Measurements from ENCODE around the gene C12orf75. TPM values are rescaled to one million over a fixed set of nuclear protein-coding genes. Genes with fewer than 3 reads are reported as not detected.

Gene C12orf75
- 10 to 100 TPM; 43.7 to 57.0 TPM for total RNA-seq
- 43.2 TPM for polyA plus RNA-seq (2013, experiment 1 of 2)
- 43.9 TPM for polyA plus RNA-seq (2013, experiment 2 of 2)
- long read RNA-seq, experiment 1, transcript C12orf75-201 (6 exons, 1,366 nt): major isoform, 29 of 42 reads
- long read RNA-seq, experiment 1, partial matches to known transcripts: 1 of 42 reads
- long read RNA-seq, experiment 1, other reads (novel, unspliced or antisense): 12 of 42 reads
- long read RNA-seq, experiment 2, transcript C12orf75-201 (6 exons, 1,366 nt): major isoform, 73 of 79 reads
- long read RNA-seq, experiment 2, partial matches to known transcripts: 2 of 79 reads
- long read RNA-seq, experiment 2, other reads (novel, unspliced or antisense): 1 of 79 reads
- long read RNA-seq, experiment 3, transcript C12orf75-201 (6 exons, 1,366 nt): major isoform, 15 of 17 reads
- long read RNA-seq, experiment 3, partial matches to known transcripts: 0 of 17 reads
- long read RNA-seq, experiment 3, other reads (novel, unspliced or antisense): 2 of 17 reads
- long read RNA-seq, experiment 4, partial matches to known transcripts: 0 of 1 reads
- long read RNA-seq, experiment 4, other reads (novel, unspliced or antisense): 1 of 1 reads

GRCh38 chr12:105330283-105330930 is at the start of gene C12orf75:
Gene C12orf75 (plus strand): TSS chr12:105330691. CDS start chr12:105330892, 201 bp downstream.
- H3K4me3 Mint-ChIP-seq: peak within 1 kb of the TSS; percentile 64
- peak; percentile 97 for DNase-seq
- peaks cover 16% of the 10 kb centered on the region for H3K4me1 Mint-ChIP-seq
- Histone ChIP-seq H3K9me3 (ENCODE audit: control insufficient read depth, low read length) (no peaks in the 10 kb centered on the region), H3K36me3 (ENCODE audit: control insufficient read depth, insufficient read depth, low read length) (no peaks in the 10 kb centered on the region), H3K27ac (ENCODE audit: low read depth, low read length) (no peak within 1 kb of the TSS), H3K27me3 (ENCODE audit: control insufficient read depth, insufficient read depth, low read length, poor library complexity, severe bottlenecking) (peaks cover 14% of the 10 kb centered on the region), H3K4me3 (ENCODE audit: low read length) (peak within 1 kb of the TSS; percentile 85), H3K9ac (ENCODE audit: extremely low read depth, low read length, poor library complexity, severe bottlenecking) (peak within 1 kb of the TSS; percentile 36), H3K4me1 (ENCODE audit: control insufficient read depth, insufficient read depth, low read length) (no peaks in the 10 kb centered on the region)
- no peaks in the 10 kb centered on the region for H3K9me3 Mint-ChIP-seq
- H3K27me3 Mint-ChIP-seq (ENCODE audit: insufficient read depth): peaks cover 35% of the 10 kb centered on the region
- H3K36me3 Mint-ChIP-seq (ENCODE audit: low read depth): no peaks in the 10 kb centered on the region
- H3K27ac Mint-ChIP-seq: no peak within 1 kb of the TSS
- WGBS, 2 experiments (ENCODE audit: insufficient coverage in 1 of 2, insufficient read length in 1 of 2): 0 to 1% methylated on average over 14 to 65 of the region's 66 CpGs
- TF ChIP-seq CTCF (conservative IDR thresholded peaks at IDR 0.05): no peak

- H3K36me3 Mint-ChIP-seq (ENCODE audit: low read depth): no peaks in the 10 kb centered on the region
- no peak overlapping the region for H3K4me3 Mint-ChIP-seq
- no peaks in the 10 kb centered on the region for H3K36me3 ChIP-seq (ENCODE audit: control insufficient read depth, insufficient read depth, low read length)
- no peaks in the 10 kb centered on the region for H3K9me3 ChIP-seq (ENCODE audit: control insufficient read depth, low read length)
- H3K27me3 ChIP-seq (ENCODE audit: control insufficient read depth, insufficient read depth, low read length, poor library complexity, severe bottlenecking): no peaks in the 10 kb centered on the region
- no peak overlapping the region for H3K9ac ChIP-seq (ENCODE audit: extremely low read depth, low read length, poor library complexity, severe bottlenecking)
- no peaks in the 10 kb centered on the region for H3K9me3 Mint-ChIP-seq
- TF ChIP-seq CTCF (conservative IDR thresholded peaks at IDR 0.05): no peak
- H3K27ac ChIP-seq (ENCODE audit: low read depth, low read length): no peak overlapping the region
- peaks cover 8% of the 10 kb centered on the region for H3K4me1 Mint-ChIP-seq
- peak overlapping the region; percentile 17 for H3K27ac Mint-ChIP-seq
- no peak overlapping the region for H3K4me3 ChIP-seq (ENCODE audit: low read length)
- peaks cover 7% of the 10 kb centered on the region for H3K27me3 Mint-ChIP-seq (ENCODE audit: insufficient read depth)
- no peaks in the 10 kb centered on the region for H3K4me1 ChIP-seq (ENCODE audit: control insufficient read depth, insufficient read depth, low read length)
- no peak for DNase-seq
- WGBS, 2 experiments (ENCODE audit: insufficient coverage in 1 of 2, insufficient read length in 1 of 2): 95 to 100% methylated on average over 1 to 5 of the region's 6 CpGs
Measured at GRCh38 chr12:105280966-105281693, 49.4 kb upstream of the C12orf75 start.

- Mint-ChIP-seq H3K36me3 (ENCODE audit: low read depth) (no peaks in the 10 kb centered on the region), H3K27ac (peak overlapping the region; percentile 17), H3K27me3 (ENCODE audit: insufficient read depth) (peaks cover 7% of the 10 kb centered on the region), H3K9me3 (no peaks in the 10 kb centered on the region), H3K4me3 (no peak overlapping the region), H3K4me1 (peaks cover 6% of the 10 kb centered on the region)
- Histone ChIP-seq H3K4me3 (ENCODE audit: low read length) (no peak overlapping the region), H3K36me3 (ENCODE audit: control insufficient read depth, insufficient read depth, low read length) (no peaks in the 10 kb centered on the region), H3K4me1 (ENCODE audit: control insufficient read depth, insufficient read depth, low read length) (no peaks in the 10 kb centered on the region), H3K9me3 (ENCODE audit: control insufficient read depth, low read length) (no peaks in the 10 kb centered on the region), H3K27ac (ENCODE audit: low read depth, low read length) (no peak overlapping the region), H3K9ac (ENCODE audit: extremely low read depth, low read length, poor library complexity, severe bottlenecking) (no peak overlapping the region), H3K27me3 (ENCODE audit: control insufficient read depth, insufficient read depth, low read length, poor library complexity, severe bottlenecking) (no peaks in the 10 kb centered on the region)
- DNase-seq: peak; percentile 58
- WGBS, 2 experiments (ENCODE audit: insufficient coverage in 1 of 2, insufficient read length in 1 of 2): 88% methylated on average over 1 of the region's 1 CpG; no CpG with 5 or more reads in 1 of the 2 experiments
- TF ChIP-seq CTCF (conservative IDR thresholded peaks at IDR 0.05): peak; percentile 48
Measured at GRCh38 chr12:105281694-105282049, 48.8 kb upstream of the C12orf75 start.
